Fibroblast of lung (primary cell): Measurements from ENCODE around the gene BRINP2. TPM values are rescaled to one million over a fixed set of nuclear protein-coding genes. Genes with fewer than 3 reads are reported as not detected.

Experiments used
- DNase-seq, 2 donors: peaks; one replicate each; pipeline versions ENCODE4 v3.0.0 to v3.0.0-alpha.2; 2010; ENCODE audit warnings: low read depth in 2 of 2
- H2AFZ ChIP-seq: 2 replicates; pipeline ENCODE4 v1.5.1; 2012; ENCODE audit warnings: low read length, control low read depth, inconsistent platforms
- H3K27ac ChIP-seq: 2 replicates; pipeline ENCODE4 v1.5.1; 2011; ENCODE audit warnings: low read length, control low read depth; ENCODE audit not compliant: insufficient read depth
- H3K27me3 ChIP-seq: 2 replicates; pipeline ENCODE4 v1.5.1; 2011; ENCODE audit warnings: mild to moderate bottlenecking, low read length; ENCODE audit not compliant: control insufficient read depth, insufficient read depth
- H3K36me3 ChIP-seq: 2 replicates; pipeline ENCODE4 v1.5.1; 2011; ENCODE audit warnings: low read length; ENCODE audit not compliant: control insufficient read depth, insufficient read depth
- H3K4me1 ChIP-seq: 2 replicates; pipeline ENCODE4 v1.5.1; 2011; ENCODE audit warnings: low read length; ENCODE audit not compliant: control insufficient read depth, insufficient read depth; ENCODE audit errors: extremely low read depth
- H3K4me2 ChIP-seq: 2 replicates; pipeline ENCODE4 v1.5.1; 2011; ENCODE audit warnings: low read length, control low read depth; ENCODE audit not compliant: insufficient read depth; ENCODE audit errors: extremely low read depth
- H3K4me3 ChIP-seq, 4 experiments: fragments of 200-600 bp in 1 of 4; sonication (generic) in 1 of 4; replicated peaks in 1 of 4; 2 replicates each; pipeline ENCODE4 v1.5.1; 2011 to 2016; ENCODE audit warnings: low read length in 4 of 4, low read depth in 3 of 4, mild to moderate bottlenecking in 3 of 4, control low read depth in 2 of 4, inconsistent platforms in 1 of 4, mixed read lengths in 1 of 4; ENCODE audit not compliant: insufficient read depth in 1 of 4; ENCODE audit errors: control extremely low read depth in 1 of 4
- H3K79me2 ChIP-seq: 2 replicates; pipeline ENCODE4 v1.5.1; 2012; ENCODE audit warnings: mild to moderate bottlenecking, low read length, inconsistent platforms; ENCODE audit not compliant: control insufficient read depth, insufficient read depth
- H3K9ac ChIP-seq: 2 replicates; pipeline ENCODE4 v1.5.1; 2011; ENCODE audit warnings: mild to moderate bottlenecking, low read length, control low read depth; ENCODE audit not compliant: insufficient read depth
- H3K9me3 ChIP-seq: 2 replicates; pipeline ENCODE4 v1.5.1; 2012; ENCODE audit warnings: low read depth, low read length; ENCODE audit not compliant: control insufficient read depth, insufficient read depth
- H4K20me1 ChIP-seq: 2 replicates; pipeline ENCODE4 v1.5.1; 2011; ENCODE audit warnings: low read length; ENCODE audit not compliant: control insufficient read depth, insufficient read depth; ENCODE audit errors: extremely low read depth
- EZH2 ChIP-seq: IDR thresholded peaks from 2 replicates; pipeline ENCODE4 v1.5.1; 2012; ENCODE audit warnings: low read length, control low read depth, mild to moderate bottlenecking; ENCODE audit errors: missing control alignments
- polyA plus RNA-seq, 2 donors: library from polyadenylated mRNA; depleted of rRNA in 1 of 2; stranded (reverse) in 1 of 2; unstranded in 1 of 2; fragments of >200 nt; gene quantifications; 2 replicates each; pipeline ENCODE4 v1.2.1, GENCODE V29; 2011 to 2012; ENCODE audit warnings: missing spikeins in 1 of 2
- total RNA-seq: library from RNA; depleted of rRNA; stranded (reverse); fragments of >200 nt; gene quantifications from 2 replicates; pipeline ENCODE4 v1.2.1, GENCODE V29; 2014
- TF ChIP-seq, protein P1 (sequence below), 2 donors: IDR thresholded peaks in 1 of 2; conservative IDR thresholded peaks in 1 of 2; 1 replicate in 1 of 2; 2 replicates in 1 of 2; pipeline ENCODE4 v1.5.1; 2011 to 2012; ENCODE audit warnings: low read length in 2 of 2, control low read depth in 1 of 2, inconsistent platforms in 1 of 2, low read depth in 1 of 2, mild to moderate bottlenecking in 1 of 2

The BRINP2 gene
- total and polyA plus RNA-seq, 2 donors (not counting 1 experiment from before 2014, with no cell fraction given): under 0.01 to 0.02 TPM

DNA sequence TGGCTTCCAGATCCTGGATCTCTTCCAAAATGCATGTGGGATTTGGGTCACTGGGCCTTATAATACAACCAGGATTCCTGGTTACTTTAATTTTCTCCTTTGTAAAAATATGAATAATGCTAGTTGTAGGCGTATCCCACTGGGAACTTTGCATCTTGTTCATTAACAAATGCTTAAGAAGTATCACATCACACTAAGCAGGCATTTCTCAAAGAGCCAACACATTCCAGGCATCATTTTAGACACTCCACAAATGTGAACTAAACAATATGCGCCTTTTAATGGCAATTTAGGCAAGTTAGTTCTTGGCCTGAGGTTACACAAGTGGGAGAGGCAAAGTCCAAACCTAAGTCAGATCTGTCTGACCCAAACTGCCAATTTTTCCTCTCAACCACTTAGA lies 15.9 kb downstream of the BRINP2 start:
- H3K9me3 ChIP-seq: no peaks in the 10 kb centered on the region
- H3K9ac ChIP-seq: no peak overlapping the region
- no peak overlapping the region for H3K4me3 ChIP-seq
- no peaks in the 10 kb centered on the region for H3K36me3 ChIP-seq
- H3K27ac ChIP-seq: no peak overlapping the region
- no peaks in the 10 kb centered on the region for H3K27me3 ChIP-seq
- TF ChIP-seq, protein P1, sequence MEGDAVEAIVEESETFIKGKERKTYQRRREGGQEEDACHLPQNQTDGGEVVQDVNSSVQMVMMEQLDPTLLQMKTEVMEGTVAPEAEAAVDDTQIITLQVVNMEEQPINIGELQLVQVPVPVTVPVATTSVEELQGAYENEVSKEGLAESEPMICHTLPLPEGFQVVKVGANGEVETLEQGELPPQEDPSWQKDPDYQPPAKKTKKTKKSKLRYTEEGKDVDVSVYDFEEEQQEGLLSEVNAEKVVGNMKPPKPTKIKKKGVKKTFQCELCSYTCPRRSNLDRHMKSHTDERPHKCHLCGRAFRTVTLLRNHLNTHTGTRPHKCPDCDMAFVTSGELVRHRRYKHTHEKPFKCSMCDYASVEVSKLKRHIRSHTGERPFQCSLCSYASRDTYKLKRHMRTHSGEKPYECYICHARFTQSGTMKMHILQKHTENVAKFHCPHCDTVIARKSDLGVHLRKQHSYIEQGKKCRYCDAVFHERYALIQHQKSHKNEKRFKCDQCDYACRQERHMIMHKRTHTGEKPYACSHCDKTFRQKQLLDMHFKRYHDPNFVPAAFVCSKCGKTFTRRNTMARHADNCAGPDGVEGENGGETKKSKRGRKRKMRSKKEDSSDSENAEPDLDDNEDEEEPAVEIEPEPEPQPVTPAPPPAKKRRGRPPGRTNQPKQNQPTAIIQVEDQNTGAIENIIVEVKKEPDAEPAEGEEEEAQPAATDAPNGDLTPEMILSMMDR (conservative IDR thresholded peaks at IDR 0.05 in 1 of 2, IDR thresholded peaks at IDR 0.05 in 1 of 2; ENCODE audit: low read depth in 1 of 2, low read length in 2 of 2): no peak
- no peak for TF ChIP-seq EZH2
- no peaks in the 10 kb centered on the region for H3K4me1 ChIP-seq
- H3K79me2 ChIP-seq: no peaks in the 10 kb centered on the region
- H2AFZ ChIP-seq: no peak overlapping the region
- H4K20me1 ChIP-seq: no peaks in the 10 kb centered on the region
- DNase-seq: no peak
- no peak overlapping the region for H3K4me2 ChIP-seq

DNA sequence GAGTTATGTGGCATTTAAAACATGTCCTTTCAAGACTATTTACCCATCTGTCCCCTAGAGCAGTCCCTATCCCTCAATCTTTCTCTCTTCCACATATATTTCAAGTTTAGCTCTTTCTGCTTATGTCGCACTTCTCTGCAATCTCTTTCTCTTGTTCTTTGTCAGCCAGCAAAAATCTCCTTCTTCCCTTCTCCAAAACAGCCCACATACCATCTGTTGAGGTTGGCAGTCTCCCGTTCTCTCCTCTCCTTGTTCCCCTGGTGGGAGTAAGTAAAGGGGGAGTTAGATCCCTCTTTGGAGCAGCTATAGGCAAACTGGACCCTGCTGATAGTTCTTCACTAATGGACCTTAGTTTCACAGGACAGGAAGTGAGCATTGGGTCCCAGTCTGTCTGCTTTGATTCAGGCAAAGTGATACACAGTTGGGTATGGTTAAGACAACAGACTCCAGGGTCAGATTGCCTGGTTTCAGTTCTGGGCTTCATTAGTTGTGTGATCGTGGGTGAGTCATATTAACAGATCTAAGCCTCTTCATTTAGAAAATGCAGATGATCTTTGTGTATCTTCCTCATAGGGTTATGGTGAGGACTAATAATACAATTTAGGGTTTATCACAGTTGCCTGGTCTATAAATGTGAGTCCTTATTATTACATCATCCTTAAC lies 19.7 kb downstream of the BRINP2 start:
- peaks cover 7% of the 10 kb centered on the region for H3K27me3 ChIP-seq
- no peak overlapping the region for H3K9ac ChIP-seq
- no peak overlapping the region for H3K4me3 ChIP-seq
- no peaks in the 10 kb centered on the region for H3K9me3 ChIP-seq
- no peak overlapping the region for H2AFZ ChIP-seq
- H3K4me1 ChIP-seq: no peaks in the 10 kb centered on the region
- DNase-seq: no peak
- H3K79me2 ChIP-seq: no peaks in the 10 kb centered on the region
- no peaks in the 10 kb centered on the region for H4K20me1 ChIP-seq
- H3K4me2 ChIP-seq: no peak overlapping the region
- no peaks in the 10 kb centered on the region for H3K36me3 ChIP-seq
- TF ChIP-seq, protein P1 (conservative IDR thresholded peaks at IDR 0.05 in 1 of 2, IDR thresholded peaks at IDR 0.05 in 1 of 2; ENCODE audit: low read depth in 1 of 2, low read length in 2 of 2): no peak
- TF ChIP-seq EZH2: no peak
- no peak overlapping the region for H3K27ac ChIP-seq

DNA sequence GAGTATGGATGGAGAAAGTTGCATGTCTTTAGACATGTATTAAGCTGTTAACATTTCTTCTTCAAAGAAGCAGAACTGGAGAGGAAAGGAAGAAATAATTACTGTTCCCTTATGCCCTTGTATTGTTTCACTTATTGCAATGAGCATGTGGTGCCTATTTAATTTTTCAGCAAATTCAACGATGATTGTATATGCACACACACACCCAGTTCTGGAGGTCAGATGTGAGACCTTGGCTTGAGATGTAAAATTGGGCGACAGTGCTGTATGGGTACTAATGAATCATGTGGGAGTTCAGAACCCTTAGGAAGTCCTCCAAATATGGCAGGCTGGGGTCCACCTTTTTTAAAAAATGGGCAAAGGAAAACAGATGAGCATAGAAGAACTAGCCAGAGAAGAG lies 27.5 kb downstream of the BRINP2 start:
- DNase-seq: no peak
- no peaks in the 10 kb centered on the region for H3K9me3 ChIP-seq

More for the DNA sequence above, 27.5 kb downstream of the BRINP2 start:
- H3K27me3 ChIP-seq: peaks cover 16% of the 10 kb centered on the region
- H3K4me1 ChIP-seq: no peaks in the 10 kb centered on the region
- no peak overlapping the region for H3K27ac ChIP-seq
- no peaks in the 10 kb centered on the region for H3K36me3 ChIP-seq
- H3K79me2 ChIP-seq: no peaks in the 10 kb centered on the region
- H4K20me1 ChIP-seq: no peaks in the 10 kb centered on the region
- no peak overlapping the region for H3K9ac ChIP-seq
- no peak overlapping the region for H2AFZ ChIP-seq
- H3K4me2 ChIP-seq: no peak overlapping the region
- H3K4me3 ChIP-seq: no peak overlapping the region
- TF ChIP-seq, protein P1 (conservative IDR thresholded peaks at IDR 0.05 in 1 of 2, IDR thresholded peaks at IDR 0.05 in 1 of 2; ENCODE audit: low read depth in 1 of 2, low read length in 2 of 2): no peak
- TF ChIP-seq EZH2: no peak
